G401 (cell line): ENCODE measurements around the gene GOLGA5. TPM values are rescaled to one million over a fixed set of nuclear protein-coding genes. Genes with fewer than 3 reads are reported as not detected.
"Not testable (repeated sequence)": the region's sequence is repeated elsewhere in the genome, so short reads cannot be mapped to it uniquely, and the experiment has no call there.

ENCODE experiments used
- DNase-seq: peaks from one replicate; pipeline ENCODE4 v3.0.0-alpha.2; 2015; ENCODE audit warnings: low spot score
- in situ Hi-C: cut with HindIII; loops from 2 replicates; pipeline ENCODE4 v1.10.0; 2016; ENCODE audit warnings: low sequenced_read_pairs, mixed read lengths
- total RNA-seq: library from RNA; depleted of rRNA; stranded (reverse); fragments of >200 nt; shearing (Covaris generic); gene quantifications from 2 replicates; pipeline ENCODE4 v1.2.3, GENCODE V29; 2014; rRNA removed

The GOLGA5 gene, protein sequence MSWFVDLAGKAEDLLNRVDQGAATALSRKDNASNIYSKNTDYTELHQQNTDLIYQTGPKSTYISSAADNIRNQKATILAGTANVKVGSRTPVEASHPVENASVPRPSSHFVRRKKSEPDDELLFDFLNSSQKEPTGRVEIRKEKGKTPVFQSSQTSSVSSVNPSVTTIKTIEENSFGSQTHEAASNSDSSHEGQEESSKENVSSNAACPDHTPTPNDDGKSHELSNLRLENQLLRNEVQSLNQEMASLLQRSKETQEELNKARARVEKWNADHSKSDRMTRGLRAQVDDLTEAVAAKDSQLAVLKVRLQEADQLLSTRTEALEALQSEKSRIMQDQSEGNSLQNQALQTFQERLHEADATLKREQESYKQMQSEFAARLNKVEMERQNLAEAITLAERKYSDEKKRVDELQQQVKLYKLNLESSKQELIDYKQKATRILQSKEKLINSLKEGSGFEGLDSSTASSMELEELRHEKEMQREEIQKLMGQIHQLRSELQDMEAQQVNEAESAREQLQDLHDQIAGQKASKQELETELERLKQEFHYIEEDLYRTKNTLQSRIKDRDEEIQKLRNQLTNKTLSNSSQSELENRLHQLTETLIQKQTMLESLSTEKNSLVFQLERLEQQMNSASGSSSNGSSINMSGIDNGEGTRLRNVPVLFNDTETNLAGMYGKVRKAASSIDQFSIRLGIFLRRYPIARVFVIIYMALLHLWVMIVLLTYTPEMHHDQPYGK
- total RNA-seq = 11.2 and 22.8 TPM in 2 replicates

DNA sequence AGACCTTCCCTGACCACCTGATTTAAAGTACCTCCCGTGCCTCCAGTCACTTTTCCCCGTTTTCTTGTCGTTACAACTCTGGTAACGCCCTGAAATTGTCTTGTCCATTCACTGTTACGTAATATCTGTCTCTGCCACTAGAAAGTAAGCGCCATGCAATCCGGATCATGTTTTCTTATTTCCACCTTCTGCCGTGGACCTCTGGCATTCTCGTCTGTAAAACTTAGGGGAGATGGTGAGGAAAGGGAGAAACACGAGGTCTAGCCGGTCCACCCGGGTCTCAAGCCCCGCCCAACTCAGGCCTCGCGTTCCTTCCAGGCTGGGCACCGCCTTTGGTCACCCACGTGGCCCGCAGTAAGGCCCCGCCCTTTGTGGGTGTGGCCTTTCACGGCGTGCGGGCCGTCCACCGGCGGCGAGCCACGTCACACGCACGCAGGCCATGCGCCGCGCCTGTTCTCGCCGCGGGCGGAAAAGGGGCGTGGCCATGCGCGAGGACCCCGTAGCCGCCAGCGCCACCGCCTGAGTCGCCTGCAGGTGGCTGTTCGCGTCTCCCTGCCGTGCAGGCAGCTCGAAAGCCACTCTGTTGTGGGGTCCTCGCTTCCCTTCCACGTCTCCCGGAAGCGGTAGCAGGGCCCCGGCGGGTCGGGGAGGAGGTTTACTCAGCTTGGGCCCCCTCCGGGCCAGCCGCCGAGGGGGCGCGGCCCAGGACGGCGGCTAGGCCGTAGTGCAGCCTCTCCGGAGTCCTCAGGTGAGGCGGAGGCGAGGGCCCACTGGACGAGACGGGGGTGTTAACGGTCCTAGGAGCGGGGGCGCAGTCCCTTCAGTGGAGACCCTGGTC is at the start of gene GOLGA5:
Gene GOLGA5, plus strand, starts transcription at position 597 of the 838 bp plus-strand sequence. CDS start 3,133 bp downstream, outside the sequence.
- DNase-seq = peak; percentile 97
- in situ Hi-C loops = no loop called here

DNA sequence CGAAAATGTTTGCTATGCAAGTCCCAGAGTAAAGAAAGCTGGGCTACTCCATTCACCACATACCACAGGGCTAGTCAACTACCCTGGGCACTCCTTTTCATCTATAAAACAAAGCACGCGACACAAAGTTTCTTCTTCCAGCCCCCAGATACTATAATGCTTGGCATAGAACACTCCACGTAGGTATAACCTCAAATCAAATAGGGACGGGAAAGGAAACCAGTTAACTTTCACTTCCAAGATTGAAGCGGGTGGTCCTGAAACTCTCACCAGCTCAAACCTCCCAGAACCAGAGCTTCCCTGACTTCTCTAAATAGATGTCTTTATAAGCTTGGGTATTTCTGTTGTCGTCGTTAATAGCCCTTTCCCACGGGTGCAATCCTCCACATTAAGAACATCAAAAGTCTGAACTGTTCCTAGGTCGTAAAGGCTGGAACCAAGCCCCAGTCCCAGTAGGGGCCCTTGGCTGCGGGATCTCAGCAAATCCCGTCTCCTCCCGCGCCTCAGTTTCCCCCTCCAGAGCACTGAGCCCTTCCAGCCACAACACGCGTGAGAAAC is 46.3 kb upstream of the GOLGA5 start:
- in situ Hi-C loops = no loop called here
- peak; percentile 26 for DNase-seq

DNA sequence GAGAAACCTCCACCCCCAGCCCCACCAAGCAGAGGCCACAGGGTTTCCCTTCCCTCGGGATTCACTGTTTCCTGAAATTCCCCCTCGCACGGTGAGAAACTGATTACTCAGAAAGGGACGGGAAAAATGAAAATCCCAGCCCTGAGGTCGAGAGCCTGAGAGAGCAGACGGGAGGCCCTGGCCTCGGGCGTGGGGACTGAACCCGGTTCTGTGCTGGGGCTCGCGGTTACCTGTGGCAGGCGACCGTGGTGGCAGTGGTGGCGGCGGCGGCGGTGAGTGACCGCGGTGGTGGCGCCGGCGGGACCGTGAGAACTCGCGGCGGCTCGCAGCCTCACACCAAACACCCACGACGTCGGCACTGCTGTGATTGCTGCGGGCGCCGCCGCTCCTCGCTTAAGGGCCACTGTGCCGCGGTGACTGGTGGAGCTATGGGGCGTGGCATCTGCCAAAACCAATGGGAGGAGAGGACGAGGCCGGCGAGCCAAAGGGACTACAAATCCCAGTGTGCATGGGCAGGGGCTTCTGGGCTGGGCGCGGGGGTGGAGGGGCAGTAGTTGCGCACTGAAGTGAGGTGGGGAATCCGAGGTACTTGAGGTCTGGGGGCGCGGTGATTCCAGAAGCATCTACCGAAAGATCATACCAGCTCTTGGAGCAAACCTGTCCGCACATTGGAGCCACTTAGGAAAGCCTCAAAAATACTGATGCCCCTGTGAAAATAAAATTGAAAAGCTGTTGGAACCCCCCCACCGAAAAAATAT is 45.7 kb upstream of the GOLGA5 start, which contains the start of gene LGMN:
Gene LGMN, minus strand, starts transcription at position 369 of the 758 bp plus-strand sequence. CDS start 15,841 bp downstream, outside the sequence.
- in situ Hi-C loops = no loop called here

DNA sequence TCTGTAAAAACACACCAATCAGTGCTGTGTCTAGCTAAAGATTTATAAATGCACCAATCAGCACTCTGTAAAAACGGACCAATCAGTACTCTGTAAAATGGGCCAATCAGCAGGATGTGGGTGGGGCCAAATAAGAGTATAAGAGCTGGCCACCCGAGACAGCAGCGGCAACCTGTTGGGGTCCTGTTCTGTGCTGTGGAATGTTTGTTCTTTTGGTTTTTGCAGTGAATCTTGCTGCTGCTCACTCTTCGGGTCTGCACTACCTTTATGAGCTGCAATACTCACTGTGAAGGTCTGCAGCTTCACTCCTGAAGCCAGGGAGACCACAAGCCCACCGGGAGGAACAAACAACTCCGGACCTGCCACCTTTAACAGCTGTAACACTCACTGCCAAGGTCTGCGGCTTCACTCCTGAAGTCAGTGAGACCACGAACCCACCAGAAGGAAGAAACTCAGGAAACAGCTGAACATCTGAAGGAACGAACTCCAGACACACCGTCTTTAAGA is 43.8 kb upstream of the GOLGA5 start:
- in situ Hi-C loops, DNase-seq: not testable (repeated sequence)

More for the DNA sequence above, 45.7 kb upstream of the GOLGA5 start, which contains the start of gene LGMN:
- peak; percentile 98 for DNase-seq

DNA sequence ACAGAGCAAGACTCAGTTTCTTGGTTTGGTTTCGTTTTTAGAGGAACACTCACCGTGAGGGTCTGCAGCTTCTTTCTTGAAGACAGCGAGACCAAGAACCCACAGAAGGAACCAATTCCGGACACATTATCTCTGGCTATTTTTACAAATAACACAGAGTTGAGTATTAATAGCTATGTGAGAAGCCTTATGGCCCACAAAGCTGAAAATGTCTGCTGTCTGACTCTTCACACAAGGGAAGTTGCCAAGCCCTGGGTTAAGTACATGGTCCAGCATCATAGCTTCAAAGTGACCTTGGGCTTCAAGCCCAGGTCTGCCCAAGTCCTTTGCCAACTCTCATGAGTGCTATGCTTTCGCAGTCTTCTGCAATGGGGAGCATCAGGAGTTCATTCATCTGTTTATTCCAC is 43.1 kb upstream of the GOLGA5 start:
- in situ Hi-C loops = no loop called here

DNA sequence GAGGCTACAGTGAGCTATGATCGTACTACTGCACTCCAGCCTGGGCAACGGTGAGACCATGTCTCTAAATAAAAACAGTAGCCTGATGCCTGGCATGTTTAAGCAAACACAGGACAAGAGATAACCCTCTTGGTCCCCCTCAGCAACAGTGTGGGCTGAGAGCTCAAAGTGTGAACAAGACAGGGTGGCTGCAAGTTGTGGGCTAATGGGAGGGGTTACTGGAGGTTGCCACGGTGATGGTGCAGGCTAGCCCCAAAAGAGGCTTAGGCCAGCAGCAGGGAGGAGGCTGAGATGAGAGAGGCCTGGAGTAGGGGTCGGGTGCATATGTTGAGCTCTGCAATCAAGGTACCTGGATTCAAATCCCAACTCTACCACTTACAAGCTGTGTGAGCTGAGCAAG is 42.3 kb upstream of the GOLGA5 start:
- in situ Hi-C loops = no loop called here
- no peak for DNase-seq

More for the DNA sequence above, 43.1 kb upstream of the GOLGA5 start:
- no peak for DNase-seq

DNA sequence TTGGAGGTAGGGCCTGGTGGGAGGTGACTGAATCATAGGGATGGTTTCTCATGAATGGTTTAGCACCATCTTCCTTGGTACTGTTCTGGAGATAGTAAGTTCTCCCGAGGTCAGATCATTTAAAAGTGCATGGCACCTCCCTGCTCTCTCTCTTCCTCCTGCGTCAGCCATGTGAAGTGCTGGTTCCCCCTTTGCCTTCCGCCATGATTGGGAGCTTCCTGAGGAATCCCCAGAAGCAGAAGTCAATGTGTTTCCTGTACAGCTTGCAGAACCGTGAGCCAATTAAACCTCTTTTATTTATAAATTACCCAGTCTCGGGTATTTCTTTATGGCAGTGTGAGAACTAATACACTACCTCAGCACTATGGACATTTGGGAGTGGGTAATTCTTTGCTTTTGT is 40.9 kb upstream of the GOLGA5 start:
- no peak for DNase-seq
- in situ Hi-C loops = no loop called here

DNA sequence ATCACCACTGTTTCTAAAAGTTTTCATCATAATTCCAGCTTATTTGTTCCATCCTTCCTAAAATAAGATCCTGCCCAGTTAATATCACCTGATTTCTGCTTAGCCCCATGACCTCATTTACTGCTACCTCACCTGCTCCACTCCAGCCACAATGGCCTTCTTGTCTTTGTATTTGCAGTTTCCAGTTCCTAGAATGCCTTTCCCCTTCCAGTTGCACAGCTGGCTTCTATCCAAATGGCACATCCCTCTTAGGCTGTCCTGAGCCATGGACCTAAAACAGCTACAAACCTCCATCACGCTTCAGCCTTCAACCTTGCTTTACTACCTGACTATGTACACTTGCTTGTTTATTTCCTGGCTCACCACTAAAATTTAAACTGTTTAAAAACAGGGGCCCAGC is 39.1 kb upstream of the GOLGA5 start:
- in situ Hi-C loops = no loop called here
- DNase-seq = no peak

DNA sequence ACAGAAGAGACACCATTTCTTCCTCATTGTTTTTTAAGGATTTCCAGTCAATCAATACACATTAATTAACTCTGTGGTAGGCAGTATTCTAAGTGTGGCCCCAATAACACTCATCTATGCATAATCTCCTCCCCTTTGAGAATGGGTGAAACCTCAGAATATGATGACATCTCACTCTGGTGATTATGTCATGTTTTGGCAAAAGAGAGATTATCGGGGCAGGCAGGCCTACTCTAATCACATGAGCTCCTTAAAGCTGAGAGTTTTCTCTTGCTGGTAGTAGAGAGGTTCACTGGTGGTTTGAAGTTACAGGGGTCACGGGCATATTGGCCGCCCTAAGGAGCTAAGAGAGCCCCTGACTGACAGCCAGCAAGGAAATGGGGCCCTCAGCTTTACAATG is 38.6 kb upstream of the GOLGA5 start:
- no peak for DNase-seq
- in situ Hi-C loops = no loop called here

DNA sequence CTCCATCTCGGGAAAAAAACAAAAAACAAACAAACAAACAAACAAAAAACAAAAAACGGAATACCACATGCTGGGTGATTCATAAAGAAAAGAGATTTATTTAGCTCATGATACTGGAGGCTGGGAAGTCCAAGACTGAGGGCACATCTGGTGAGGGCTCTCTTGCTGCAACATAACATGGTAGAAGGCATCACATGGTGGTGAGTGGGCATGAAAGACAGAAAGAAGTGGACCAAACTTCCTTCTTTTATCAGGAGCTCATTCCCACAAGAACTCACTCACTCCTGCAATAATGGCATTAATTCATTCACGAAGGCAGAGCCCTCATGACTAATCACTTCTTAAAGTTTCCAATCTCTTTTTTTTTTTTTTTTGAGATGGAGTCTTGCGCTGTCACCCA is 37.7 kb upstream of the GOLGA5 start:
- DNase-seq = no peak
- in situ Hi-C loops = no loop called here

DNA sequence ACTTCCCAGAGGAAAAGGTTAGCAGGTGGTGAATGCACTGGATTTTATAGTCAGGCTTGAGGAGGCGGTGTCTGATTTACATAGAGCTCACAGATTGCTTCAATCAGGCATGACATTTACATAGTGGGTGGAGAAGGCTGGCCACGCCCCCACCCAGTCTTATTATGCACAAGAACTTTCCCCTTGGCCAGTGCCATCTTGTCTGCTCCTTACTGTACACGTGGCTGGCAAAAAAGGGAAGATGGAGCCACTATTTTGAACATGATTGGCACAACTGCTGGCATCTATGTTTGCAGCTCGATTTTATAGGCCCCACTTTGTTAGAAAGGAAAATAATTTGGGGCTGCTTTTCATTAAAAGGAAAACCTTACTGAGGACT is 34.8 kb upstream of the GOLGA5 start:
- no peak for DNase-seq
- in situ Hi-C loops = no loop called here

DNA sequence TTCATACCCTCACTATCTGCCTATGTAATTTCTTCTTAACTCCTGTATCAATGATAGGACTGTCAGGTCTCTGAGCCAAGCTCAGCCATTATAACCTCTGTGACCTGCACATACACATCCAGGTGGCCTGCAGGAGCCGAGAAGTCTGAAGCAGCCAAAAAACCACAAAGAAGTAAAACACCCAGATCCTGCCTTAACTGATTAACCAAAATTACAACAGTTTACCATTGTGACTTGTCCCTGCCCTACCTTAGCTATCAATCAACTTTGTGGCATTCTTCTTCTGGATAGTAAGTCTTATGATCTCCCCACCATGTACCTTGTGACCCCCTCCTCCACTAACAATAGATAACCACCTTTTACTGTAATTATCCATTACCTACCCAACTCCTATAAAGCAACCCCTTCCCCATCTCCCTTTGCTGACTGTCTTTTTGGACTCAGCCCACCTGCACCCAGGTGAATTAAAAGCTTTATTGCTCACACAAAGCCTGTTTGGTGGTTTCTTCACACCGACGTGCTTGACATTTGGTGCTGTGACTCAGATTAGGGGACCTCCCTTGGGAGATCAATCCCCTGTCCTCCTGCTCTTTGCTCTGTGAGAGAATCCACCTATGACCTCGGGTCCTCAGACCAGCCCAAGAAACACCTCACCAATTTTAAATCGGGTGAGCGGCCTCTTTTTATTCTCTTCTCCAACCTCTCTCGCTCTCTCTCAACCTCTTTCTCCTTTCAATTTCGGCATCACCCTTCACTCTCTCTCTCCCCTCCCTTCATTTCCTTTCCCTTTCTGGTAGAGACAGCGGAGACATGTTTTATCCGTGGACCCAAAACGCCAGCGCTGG is 34.2 kb upstream of the GOLGA5 start:
- no peak for DNase-seq
- in situ Hi-C loops = no loop called here

DNA sequence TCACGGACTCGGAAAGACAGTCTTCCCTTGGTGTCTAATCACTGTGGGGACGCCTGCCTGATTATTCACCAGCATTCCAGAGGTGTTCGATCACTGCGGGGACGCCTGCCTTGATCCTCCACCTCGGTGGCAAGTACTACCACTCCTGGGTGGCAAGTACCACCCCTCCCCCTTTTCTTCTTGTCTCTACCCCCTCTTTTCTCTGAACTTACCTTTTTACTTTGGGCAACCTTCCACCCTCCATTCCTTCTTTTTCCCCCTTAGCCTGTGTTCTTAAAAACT is 33.6 kb upstream of the GOLGA5 start:
- DNase-seq = no peak
- in situ Hi-C loops = no loop called here

DNA sequence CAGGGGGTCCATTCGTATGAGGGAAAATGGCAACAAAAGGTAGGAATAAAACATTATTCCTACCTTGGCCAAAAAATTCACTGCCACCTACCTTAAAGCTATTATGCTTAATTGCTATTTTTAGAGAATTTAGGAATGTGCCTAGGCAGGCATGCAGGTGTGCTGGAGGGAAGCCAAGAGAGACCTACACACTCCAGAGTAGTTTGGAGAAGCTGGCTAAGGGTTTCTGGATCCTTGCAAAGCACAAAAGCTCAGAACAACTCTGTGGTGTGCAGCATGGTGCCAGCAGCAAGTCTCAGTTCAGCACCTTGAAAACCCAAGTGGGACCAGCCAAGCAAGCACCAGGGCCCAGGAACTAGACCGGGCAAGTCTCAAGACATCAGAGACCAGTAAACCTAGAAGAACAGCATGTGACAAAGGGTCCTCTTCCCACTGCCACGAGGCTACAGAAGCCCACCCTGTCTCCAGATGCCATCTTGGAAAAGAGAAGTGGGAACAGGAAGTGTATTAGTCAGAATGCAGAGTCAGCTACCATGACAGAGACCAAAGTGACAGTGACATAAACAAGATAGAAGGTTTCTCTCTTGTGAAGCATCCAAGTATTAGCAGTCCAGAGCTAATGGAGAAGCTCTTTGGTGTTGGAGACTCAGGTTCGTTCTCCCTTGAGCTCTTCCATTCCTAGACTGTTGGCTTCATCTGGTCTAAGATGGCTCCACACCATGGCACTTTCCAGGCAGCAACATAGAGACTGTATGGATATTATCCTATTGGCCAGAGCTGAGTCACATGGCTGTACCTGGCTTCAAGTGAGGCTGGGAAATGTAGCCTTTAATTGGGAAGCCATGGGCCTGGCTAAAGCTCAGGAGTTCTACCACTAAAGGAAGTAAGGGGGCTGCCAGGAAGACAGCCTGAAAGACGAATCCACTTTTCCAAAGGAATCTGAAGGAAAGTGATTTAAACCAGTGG is 30.2 kb upstream of the GOLGA5 start:
- DNase-seq, in situ Hi-C loops: not testable (repeated sequence)

DNA sequence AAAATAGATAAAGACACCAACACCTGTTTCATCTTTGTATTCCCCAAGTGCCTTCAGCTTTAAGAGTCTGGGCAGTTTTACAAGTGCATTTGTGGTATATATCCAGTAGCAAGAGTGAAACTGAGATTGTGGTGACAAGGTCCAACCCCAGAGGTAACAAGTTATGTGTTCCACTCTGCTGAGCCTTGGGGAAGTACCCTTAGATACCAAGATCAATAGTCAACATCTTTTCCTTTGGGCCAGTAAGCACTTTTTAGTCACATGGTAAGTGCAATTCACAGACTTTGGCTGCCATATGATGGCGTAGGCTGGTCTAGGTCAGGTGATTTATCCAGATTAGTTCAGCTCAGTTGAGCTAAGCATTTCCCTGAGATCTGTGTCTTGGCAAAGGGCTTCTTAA is 25.9 kb upstream of the GOLGA5 start:
- DNase-seq, in situ Hi-C loops: not testable (repeated sequence)

DNA sequence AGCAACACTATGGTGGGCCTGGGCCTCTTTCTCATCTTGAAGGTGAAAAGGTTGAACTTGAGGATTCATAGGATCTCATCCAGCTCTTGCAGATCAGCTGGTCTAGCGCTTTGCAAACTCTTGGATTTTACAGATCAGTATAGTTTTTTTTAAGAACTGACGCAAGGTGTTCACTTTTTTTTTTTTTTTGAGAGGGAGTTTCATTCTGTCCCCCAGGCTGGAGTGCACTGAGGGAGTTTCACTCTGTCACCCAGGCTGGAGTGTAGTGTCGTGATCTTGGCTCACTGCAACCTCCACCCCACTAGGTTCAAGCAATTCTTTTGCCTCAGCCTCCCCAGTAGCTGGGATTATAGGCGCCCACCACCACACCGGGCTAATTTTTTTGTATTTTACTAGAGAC is 25.3 kb upstream of the GOLGA5 start:
- no peak for DNase-seq
- in situ Hi-C loops = no loop called here

DNA sequence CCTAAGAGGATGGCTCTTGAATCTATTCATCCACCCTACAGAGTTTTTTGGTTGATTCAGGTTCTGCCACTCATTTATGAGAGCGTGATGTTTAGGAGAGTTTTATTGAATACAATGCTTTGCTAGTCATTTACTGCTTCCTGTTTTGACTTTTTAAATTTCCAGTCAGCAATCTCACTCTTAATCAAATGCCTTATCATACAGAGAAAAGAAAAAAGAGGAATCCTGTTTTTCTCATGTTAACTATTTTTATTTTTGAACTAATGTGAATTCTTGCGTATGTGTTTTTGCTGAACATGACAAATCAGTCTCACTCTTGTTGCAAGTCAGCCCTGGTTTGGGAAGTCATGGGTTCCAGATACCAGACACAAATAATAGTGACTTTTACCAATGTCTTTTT is 23.6 kb upstream of the GOLGA5 start:
- in situ Hi-C loops = no loop called here
- no peak for DNase-seq
